Fibroblast of peridontal ligament (primary cell): ENCODE measurements around the gene MAP3K12.
A peak's percentile ranks its signal among the peaks of the same experiment; 100 is the strongest.
"Not testable (repeated sequence)": the region's sequence is repeated elsewhere in the genome, so short reads cannot be mapped to it uniquely, and the experiment has no call there.

ENCODE experiments used
- DNase-seq: peaks from one replicate; pipeline ENCODE4 v3.0.0-alpha.2; 2010; ENCODE audit errors: extremely low read depth

Gene MAP3K12

GRCh38 chr12:53467082-53467481 lies 32.2 kb downstream of the MAP3K12 start:
- no peak for DNase-seq

- DNase-seq, result no peak
These were observed 32.6 kb downstream of the MAP3K12 start for GRCh38 chr12:53466640-53467039.

GRCh38 chr12:53465679-53466078 lies 33.6 kb downstream of the MAP3K12 start:
- DNase-seq, result no peak

- DNase-seq, result no peak
These were observed 34.4 kb downstream of the MAP3K12 start for GRCh38 chr12:53464685-53465418.

- DNase-seq, result no peak
These were observed 35.3 kb downstream of the MAP3K12 start for GRCh38 chr12:53463802-53464560.

- DNase-seq, result no peak
These were observed 36.3 kb downstream of the MAP3K12 start for GRCh38 chr12:53462935-53463334.

- DNase-seq, result no peak
These were observed 37.7 kb downstream of the MAP3K12 start for GRCh38 chr12:53461591-53461990.

GRCh38 chr12:53461059-53461458 lies 38.2 kb downstream of the MAP3K12 start:
- no peak for DNase-seq

- DNase-seq, result no peak
These were observed 40.2 kb downstream of the MAP3K12 start for GRCh38 chr12:53459097-53459496.

GRCh38 chr12:53456654-53457366 lies 42.4 kb downstream of the MAP3K12 start:
- DNase-seq, result no peak

- no peak for DNase-seq
These were observed 44.6 kb downstream of the MAP3K12 start for GRCh38 chr12:53454707-53455106.

GRCh38 chr12:53453953-53454640 lies 45.2 kb downstream of the MAP3K12 start:
- DNase-seq, result no peak

- peak; percentile 82 for DNase-seq
These were observed 46.8 kb downstream of the MAP3K12 start for GRCh38 chr12:53452159-53453077.

- DNase-seq, result peak; percentile 99
These were observed 47.5 kb downstream of the MAP3K12 start, which contains the start of gene PCBP2 for GRCh38 chr12:53451661-53452158. Gene PCBP2, plus strand, starts transcription at chr12:53452102. Its CDS starts 2,699 bp downstream, at chr12:53454801.

- DNase-seq, result no peak
These were observed 48.3 kb downstream of the MAP3K12 start for GRCh38 chr12:53450936-53451335.

GRCh38 chr12:53444593-53445325 lies 54.5 kb downstream of the MAP3K12 start:
- not testable (repeated sequence) for DNase-seq

GRCh38 chr12:53443955-53444354 lies 55.3 kb downstream of the MAP3K12 start:
- DNase-seq, result no peak

- peak; percentile 99 for DNase-seq
These were observed 58.0 kb downstream of the MAP3K12 start, which contains the start of gene PRR13 for GRCh38 chr12:53441040-53441833. Gene PRR13, plus strand, starts transcription at chr12:53441734. Its CDS starts 981 bp downstream, at chr12:53442715.

- not testable (repeated sequence) for DNase-seq
These were observed 59.7 kb downstream of the MAP3K12 start for GRCh38 chr12:53439582-53439981.
